WTC11 (cell line): ENCODE data around the gene PTN. TPM values are rescaled to one million over a fixed set of nuclear protein-coding genes. Genes with fewer than 3 reads are reported as not detected.
A peak's percentile ranks its signal among the peaks of the same experiment; 100 is the strongest.

Source experiments
- ATAC-seq: fragments of 200-7000 bp; cut with Tn5 transposase; 2 replicates; pipeline ENCODE4 v1.10.0; 2021; ENCODE audit warnings: mild to moderate bottlenecking, moderate library complexity
- CTCF ChIA-PET: fragments of 300-600 bp; sonication (Branson Sonifier 250); formaldehyde crosslinking; loops from one replicate; lab custom pipeline; 2021; ENCODE audit warnings: antibody characterized with exemption; lab: Charles Lee
- POLR2A ChIA-PET: fragments of 350-600 bp; sonication (Branson Sonifier 250); formaldehyde crosslinking; loops from one replicate; lab custom pipeline; 2021; ENCODE audit warnings: antibody characterized with exemption; lab: Charles Lee
- DNase-seq: peaks from one replicate; pipeline ENCODE4 v3.0.0; 2021; ENCODE audit warnings: low spot score
- H3K27ac Mint-ChIP-seq: 2 replicates; pipeline ENCODE4 v1.8.0; 2021; ENCODE audit warnings: mixed read lengths
- H3K27me3 Mint-ChIP-seq: 2 replicates; pipeline ENCODE4 v1.8.0; 2021; ENCODE audit warnings: low read depth, mild to moderate bottlenecking, moderate library complexity, mixed read lengths
- H3K36me3 Mint-ChIP-seq: 2 replicates; pipeline ENCODE4 v1.8.0; 2021; ENCODE audit warnings: mixed read lengths
- H3K4me1 Mint-ChIP-seq: 2 replicates; pipeline ENCODE4 v1.8.0; 2022; ENCODE audit warnings: mixed read lengths
- H3K4me3 Mint-ChIP-seq: 2 replicates; pipeline ENCODE4 v1.8.0; 2021; ENCODE audit warnings: mild to moderate bottlenecking, moderate library complexity, mixed read lengths
- H3K9me3 Mint-ChIP-seq: 2 replicates; pipeline ENCODE4 v1.8.0; 2021; ENCODE audit warnings: mixed read lengths
- ATF1 ChIP-seq: sonication (generic); formaldehyde crosslinking; IDR thresholded peaks from 2 replicates; pipeline ENCODE4 v1.8.1; 2023; ENCODE audit warnings: mild to moderate bottlenecking, moderate library complexity, missing genetic modification reagents
- ATF6 ChIP-seq: sonication (generic); formaldehyde crosslinking; IDR thresholded peaks from 2 replicates; pipeline ENCODE4 v1.8.1; 2023; ENCODE audit warnings: mild to moderate bottlenecking, missing genetic modification reagents
- E2F1 ChIP-seq: sonication (generic); formaldehyde crosslinking; IDR thresholded peaks from 2 replicates; pipeline ENCODE4 v1.8.0; 2022; ENCODE audit warnings: mild to moderate bottlenecking, missing genetic modification reagents
- ETV6 ChIP-seq: sonication (generic); formaldehyde crosslinking; IDR thresholded peaks from 2 replicates; pipeline ENCODE4 v1.8.1; 2022; ENCODE audit warnings: mild to moderate bottlenecking, missing genetic modification reagents
- RELA ChIP-seq: sonication (generic); formaldehyde crosslinking; IDR thresholded peaks from 2 replicates; pipeline ENCODE4 v1.8.1; 2022; ENCODE audit warnings: missing genetic modification reagents, mild to moderate bottlenecking, borderline replicate concordance
- SMAD4 ChIP-seq: sonication (generic); formaldehyde crosslinking; IDR thresholded peaks from 2 replicates; pipeline ENCODE4 v1.8.0; 2022; ENCODE audit warnings: mild to moderate bottlenecking, missing genetic modification reagents
- ZBTB43 ChIP-seq: sonication (generic); formaldehyde crosslinking; IDR thresholded peaks from 2 replicates; pipeline ENCODE4 v1.8.1; 2023; ENCODE audit warnings: mild to moderate bottlenecking, missing genetic modification reagents
- ZNF281 ChIP-seq: sonication (generic); formaldehyde crosslinking; IDR thresholded peaks from 2 replicates; pipeline ENCODE4 v1.8.0; 2023; ENCODE audit warnings: mild to moderate bottlenecking, missing genetic modification reagents
- total RNA-seq: library from RNA; stranded (reverse); gene quantifications from 3 replicates; pipeline ENCODE4 v1.2.3, GENCODE V29; 2021
- TF ChIP-seq, protein P1 (sequence below): sonication (generic); formaldehyde crosslinking; IDR thresholded peaks from 2 replicates; pipeline ENCODE4 v1.8.0; 2022; ENCODE audit warnings: missing genetic modification reagents

Gene PTN
- total RNA-seq, 1 experiment from 2014 or later = 18.9 TPM

DNA sequence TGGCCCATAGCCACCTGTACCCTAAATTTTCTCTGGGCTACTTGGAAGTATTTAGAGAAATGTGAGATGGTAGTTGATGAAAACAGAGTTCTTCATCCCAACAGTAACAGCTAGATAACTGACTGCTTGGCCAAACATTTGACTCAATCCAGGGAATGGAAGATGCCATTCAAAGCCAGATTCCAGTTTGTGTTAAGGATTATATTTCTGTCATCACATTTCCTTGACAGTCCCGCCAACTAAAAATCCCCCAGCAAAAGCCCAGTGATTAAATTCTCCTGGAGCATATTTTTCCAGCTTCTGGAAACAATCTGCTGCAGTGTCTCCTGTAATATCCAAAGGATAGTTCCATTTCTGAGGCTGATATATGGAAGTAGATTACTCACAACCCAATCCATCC is 45.4 kb upstream of the PTN start:
- DNase-seq (no peak), ATAC-seq (no peak)
- H3K36me3 Mint-ChIP-seq = no peaks in the 10 kb centered on the region
- ChIA-PET CTCF (no interaction called here), POLR2A (no interaction called here)
- H3K27ac Mint-ChIP-seq = no peak overlapping the region
- TF ChIP-seq ZBTB43 (no peak), E2F1 (CRISPR knock-in tag) (no peak)
- TF ChIP-seq, protein P1, sequence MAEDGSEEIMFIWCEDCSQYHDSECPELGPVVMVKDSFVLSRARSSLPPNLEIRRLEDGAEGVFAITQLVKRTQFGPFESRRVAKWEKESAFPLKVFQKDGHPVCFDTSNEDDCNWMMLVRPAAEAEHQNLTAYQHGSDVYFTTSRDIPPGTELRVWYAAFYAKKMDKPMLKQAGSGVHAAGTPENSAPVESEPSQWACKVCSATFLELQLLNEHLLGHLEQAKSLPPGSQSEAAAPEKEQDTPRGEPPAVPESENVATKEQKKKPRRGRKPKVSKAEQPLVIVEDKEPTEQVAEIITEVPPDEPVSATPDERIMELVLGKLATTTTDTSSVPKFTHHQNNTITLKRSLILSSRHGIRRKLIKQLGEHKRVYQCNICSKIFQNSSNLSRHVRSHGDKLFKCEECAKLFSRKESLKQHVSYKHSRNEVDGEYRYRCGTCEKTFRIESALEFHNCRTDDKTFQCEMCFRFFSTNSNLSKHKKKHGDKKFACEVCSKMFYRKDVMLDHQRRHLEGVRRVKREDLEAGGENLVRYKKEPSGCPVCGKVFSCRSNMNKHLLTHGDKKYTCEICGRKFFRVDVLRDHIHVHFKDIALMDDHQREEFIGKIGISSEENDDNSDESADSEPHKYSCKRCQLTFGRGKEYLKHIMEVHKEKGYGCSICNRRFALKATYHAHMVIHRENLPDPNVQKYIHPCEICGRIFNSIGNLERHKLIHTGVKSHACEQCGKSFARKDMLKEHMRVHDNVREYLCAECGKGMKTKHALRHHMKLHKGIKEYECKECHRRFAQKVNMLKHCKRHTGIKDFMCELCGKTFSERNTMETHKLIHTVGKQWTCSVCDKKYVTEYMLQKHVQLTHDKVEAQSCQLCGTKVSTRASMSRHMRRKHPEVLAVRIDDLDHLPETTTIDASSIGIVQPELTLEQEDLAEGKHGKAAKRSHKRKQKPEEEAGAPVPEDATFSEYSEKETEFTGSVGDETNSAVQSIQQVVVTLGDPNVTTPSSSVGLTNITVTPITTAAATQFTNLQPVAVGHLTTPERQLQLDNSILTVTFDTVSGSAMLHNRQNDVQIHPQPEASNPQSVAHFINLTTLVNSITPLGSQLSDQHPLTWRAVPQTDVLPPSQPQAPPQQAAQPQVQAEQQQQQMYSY (CRISPR knock-in tag) = no peak
- H3K4me3 Mint-ChIP-seq = no peak overlapping the region
- peaks cover 34% of the 10 kb centered on the region for H3K4me1 Mint-ChIP-seq
- peaks cover 10% of the 10 kb centered on the region for H3K27me3 Mint-ChIP-seq
- H3K9me3 Mint-ChIP-seq = no peaks in the 10 kb centered on the region

DNA sequence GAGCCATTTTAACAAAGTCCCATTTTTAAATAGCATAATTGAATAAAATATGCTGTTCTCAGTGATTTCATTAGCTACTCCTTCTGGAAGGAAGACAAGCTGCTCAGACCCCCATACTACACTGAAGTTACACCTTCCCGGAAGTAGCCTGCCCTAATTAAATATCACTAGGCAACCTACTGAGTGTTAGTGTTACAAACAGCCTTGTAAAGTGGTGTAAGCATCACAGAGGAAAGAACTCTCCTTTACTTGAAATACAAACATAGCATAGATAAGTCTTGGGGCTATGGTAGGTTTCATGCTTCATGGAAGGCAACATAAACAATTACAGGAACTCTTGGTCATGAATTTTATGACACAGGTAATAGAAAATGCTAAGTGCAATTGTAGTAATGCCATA is 43.4 kb upstream of the PTN start:
- Mint-ChIP-seq H3K9me3 (no peaks in the 10 kb centered on the region), H3K4me3 (no peak overlapping the region), H3K4me1 (peaks cover 31% of the 10 kb centered on the region), H3K27ac (no peak overlapping the region), H3K36me3 (no peaks in the 10 kb centered on the region), H3K27me3 (peaks cover 10% of the 10 kb centered on the region)
- DNase-seq (no peak), ATAC-seq (peak; percentile 96)
- CTCF ChIA-PET = no interaction called here
- POLR2A ChIA-PET = no interaction called here
- TF ChIP-seq RELA (CRISPR knock-in tag) (no peak), ETV6 (CRISPR knock-in tag) (peak; percentile 42; the same call in 1 of the 2 replicates), ATF1 (CRISPR knock-in tag) (no peak)

DNA sequence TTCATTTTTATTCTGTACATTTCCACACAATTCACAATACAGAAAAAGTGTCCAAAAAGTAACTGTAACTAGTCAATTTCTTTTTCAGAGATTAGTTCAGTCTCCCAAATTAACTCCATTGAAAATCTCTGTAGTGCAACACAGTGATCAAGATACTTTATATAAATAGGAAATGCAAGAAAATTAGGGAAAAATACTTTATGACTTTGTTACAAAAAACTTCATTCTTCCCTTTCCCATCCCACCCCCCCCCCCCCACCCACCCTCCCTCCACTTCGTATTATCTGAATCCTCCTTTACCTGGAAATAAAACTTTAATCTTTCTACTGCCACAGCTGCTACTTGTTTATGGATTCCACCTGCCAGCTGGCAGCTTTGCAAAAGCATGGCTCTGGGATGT is 37.5 kb upstream of the PTN start:
- no peak for DNase-seq
- Mint-ChIP-seq H3K36me3 (no peaks in the 10 kb centered on the region), H3K4me1 (peaks cover 13% of the 10 kb centered on the region), H3K27ac (no peak overlapping the region), H3K9me3 (peaks cover 6% of the 10 kb centered on the region; the same call in 1 of the 2 replicates)
- POLR2A ChIA-PET = no interaction called here
- CTCF ChIA-PET = no interaction called here
- no peak for TF ChIP-seq SMAD4 (CRISPR knock-in tag)
- no peak for TF ChIP-seq RELA (CRISPR knock-in tag)
- TF ChIP-seq ATF6 (CRISPR knock-in tag) = no peak
- TF ChIP-seq, all 79 proteins: peak for 0
- no peak for ATAC-seq
- no peak overlapping the region for H3K4me3 Mint-ChIP-seq
- H3K27me3 Mint-ChIP-seq = peaks cover 4% of the 10 kb centered on the region; the same call in 1 of the 2 replicates

- CTCF ChIA-PET = interaction anchor here (1.3 kb wide), 1 partner anchor 36 kb away, joined by 3 read pairs; no protein-coding TSS in a partner anchor
These were observed 30.0 kb upstream of the PTN start for GRCh38 chr7:137373507-137373906.

More at GRCh38 chr7:137373507-137373906, 30.0 kb upstream of the PTN start:
- DNase-seq (no peak), ATAC-seq (no peak)
- TF ChIP-seq ZNF281 = no peak
- Mint-ChIP-seq H3K4me3 (no peak overlapping the region), H3K9me3 (peaks cover 28% of the 10 kb centered on the region), H3K4me1 (peaks cover 10% of the 10 kb centered on the region), H3K27ac (no peak overlapping the region), H3K27me3 (no peaks in the 10 kb centered on the region), H3K36me3 (no peaks in the 10 kb centered on the region)
- POLR2A ChIA-PET = no interaction called here
